GM18502 (cell line): ENCODE data around the gene GINM1.

ENCODE experiments used
- ATAC-seq: cut with Tn5 transposase; IDR thresholded peaks from one replicate; pipeline ENCODE4 v1.9.1; 2021; ENCODE audit warnings: mild to moderate bottlenecking; ENCODE audit not compliant: unreplicated experiment, poor library complexity

The GINM1 gene, protein sequence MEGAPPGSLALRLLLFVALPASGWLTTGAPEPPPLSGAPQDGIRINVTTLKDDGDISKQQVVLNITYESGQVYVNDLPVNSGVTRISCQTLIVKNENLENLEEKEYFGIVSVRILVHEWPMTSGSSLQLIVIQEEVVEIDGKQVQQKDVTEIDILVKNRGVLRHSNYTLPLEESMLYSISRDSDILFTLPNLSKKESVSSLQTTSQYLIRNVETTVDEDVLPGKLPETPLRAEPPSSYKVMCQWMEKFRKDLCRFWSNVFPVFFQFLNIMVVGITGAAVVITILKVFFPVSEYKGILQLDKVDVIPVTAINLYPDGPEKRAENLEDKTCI

GRCh38 chr6:149565527-149566409 lies at the start of gene GINM1:
Gene GINM1 (plus strand): TSS chr6:149566375. CDS start chr6:149566415, 40 bp downstream.
- peak; percentile 81 for ATAC-seq

DNA sequence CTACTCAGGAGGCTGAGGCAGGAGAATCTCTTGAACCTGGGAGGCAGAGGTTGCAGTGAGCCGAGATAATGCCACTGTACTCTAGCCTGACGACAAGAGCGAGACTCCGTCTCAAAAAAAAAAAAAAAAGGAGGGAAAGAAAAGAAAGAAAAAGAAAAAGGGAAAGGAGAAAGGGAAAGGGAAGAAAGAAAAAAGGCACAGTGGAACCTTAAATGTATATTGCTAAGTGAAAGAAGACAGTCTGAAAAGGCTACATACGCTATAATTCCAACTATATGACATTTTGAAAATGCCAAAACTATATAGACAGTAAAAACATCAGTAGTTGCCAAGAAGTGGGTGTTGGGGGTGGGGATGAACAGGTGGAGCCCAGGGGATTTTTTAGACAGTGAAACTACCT lies 36.5 kb upstream of the GINM1 start:
- ATAC-seq: no peak

DNA sequence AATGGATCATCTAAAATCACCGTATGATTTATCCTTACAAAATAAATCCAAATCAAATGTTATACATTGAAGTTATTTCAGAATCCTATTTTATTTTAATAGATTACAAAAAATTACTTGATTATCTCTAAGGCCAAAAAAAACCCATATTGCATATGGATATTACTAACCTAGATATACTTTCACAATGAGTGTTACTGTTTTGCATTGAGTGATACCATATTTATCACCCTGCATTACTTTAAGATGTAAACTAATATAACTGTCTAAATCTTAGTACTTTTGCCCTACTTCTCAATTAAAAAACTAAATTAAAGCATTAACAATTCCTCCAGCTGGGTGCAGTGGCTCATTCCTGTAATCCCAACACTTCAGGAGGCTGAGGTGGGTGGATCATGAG lies 31.4 kb upstream of the GINM1 start:
- no peak for ATAC-seq

- no peak for ATAC-seq
Observed at GRCh38 chr6:149541139-149541538, 25.0 kb upstream of the GINM1 start.

DNA sequence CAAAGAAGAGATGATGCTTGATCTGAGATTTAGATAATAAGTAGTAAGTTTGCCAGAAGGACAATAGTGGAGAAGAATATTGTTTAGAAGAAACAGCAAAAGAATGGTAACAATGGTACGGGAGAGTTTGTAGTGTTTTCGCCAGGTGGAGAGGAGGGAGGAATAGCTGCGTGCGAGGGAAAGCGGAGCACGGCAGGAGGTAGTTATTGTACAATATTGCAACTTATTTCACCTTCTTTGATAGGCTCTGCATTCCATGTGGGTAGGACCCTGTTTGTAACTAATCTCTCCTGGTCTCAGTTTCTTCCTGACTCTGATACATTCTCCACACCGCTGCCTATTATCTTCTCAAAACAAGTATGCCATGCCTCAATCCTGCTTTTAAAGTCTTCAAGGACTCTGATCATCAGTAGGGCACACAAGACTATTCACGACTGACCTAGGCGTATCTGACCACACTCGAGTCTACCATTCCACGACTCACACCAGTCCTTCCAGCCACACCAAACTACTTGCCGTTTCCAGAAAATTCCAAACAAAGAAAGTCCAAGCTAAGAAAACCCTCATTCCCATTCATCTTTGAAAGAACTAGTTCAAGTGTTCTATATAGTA lies 21.4 kb upstream of the GINM1 start:
- ATAC-seq: no peak

- ATAC-seq: peak; percentile 33
Observed at GRCh38 chr6:149545258-149545753, 20.9 kb upstream of the GINM1 start.

- peak; percentile 92 for ATAC-seq
Observed at GRCh38 chr6:149545754-149546471, 20.3 kb upstream of the GINM1 start, which contains the start of gene PPIL4. Gene PPIL4 (minus strand): TSS chr6:149546043. CDS start chr6:149546005, 38 bp downstream.

GRCh38 chr6:149551920-149552319 lies 14.3 kb upstream of the GINM1 start:
- ATAC-seq: no peak

GRCh38 chr6:149558029-149558428 lies 8.1 kb upstream of the GINM1 start:
- ATAC-seq: no peak

DNA sequence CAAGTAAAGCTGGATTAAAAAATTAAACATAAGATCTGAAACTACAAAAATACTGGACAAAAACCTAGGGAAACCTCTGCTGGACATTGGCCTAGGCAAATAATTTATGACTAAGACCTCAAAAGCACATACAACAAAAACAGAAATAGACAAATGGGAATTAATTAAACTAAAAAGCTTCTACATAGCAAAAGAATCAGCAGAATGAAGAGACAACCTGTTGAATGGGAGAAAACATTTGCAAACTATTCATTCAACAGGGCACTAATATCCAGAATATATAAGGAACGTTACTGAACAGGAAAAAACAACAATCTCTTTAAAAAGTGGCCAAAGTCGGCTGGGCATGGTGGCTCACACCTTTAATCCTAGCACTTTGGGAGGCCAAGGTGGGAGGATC lies 6.8 kb upstream of the GINM1 start:
- ATAC-seq: no peak

GRCh38 chr6:149560736-149561135 lies 5.4 kb upstream of the GINM1 start:
- ATAC-seq: no peak

GRCh38 chr6:149563203-149563927 lies 2.8 kb upstream of the GINM1 start:
- no peak for ATAC-seq

DNA sequence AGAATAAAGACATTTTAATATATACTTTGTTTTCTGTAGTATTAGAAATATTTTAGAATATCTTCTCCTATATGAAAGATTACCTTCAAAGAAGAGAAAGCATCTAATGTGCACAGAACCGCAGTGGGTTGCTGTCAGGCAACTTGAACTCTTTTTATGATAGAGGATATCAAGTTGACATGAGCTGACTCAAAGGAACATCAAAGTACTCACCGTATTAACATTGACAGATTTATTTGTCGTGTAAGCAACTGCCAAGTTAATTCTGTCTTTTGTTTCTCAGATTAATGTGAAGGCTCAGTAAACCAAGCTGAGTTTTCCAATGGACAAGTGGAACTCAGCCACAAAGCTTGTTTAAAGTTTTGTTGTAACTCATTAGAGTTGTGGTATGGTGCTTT lies 2.2 kb upstream of the GINM1 start:
- no peak for ATAC-seq

- peak; percentile 24 for ATAC-seq
Observed at GRCh38 chr6:149566410-149567193, 427 bp downstream of the GINM1 start.

GRCh38 chr6:149567194-149567586 lies 1.0 kb downstream of the GINM1 start:
- no peak for ATAC-seq

DNA sequence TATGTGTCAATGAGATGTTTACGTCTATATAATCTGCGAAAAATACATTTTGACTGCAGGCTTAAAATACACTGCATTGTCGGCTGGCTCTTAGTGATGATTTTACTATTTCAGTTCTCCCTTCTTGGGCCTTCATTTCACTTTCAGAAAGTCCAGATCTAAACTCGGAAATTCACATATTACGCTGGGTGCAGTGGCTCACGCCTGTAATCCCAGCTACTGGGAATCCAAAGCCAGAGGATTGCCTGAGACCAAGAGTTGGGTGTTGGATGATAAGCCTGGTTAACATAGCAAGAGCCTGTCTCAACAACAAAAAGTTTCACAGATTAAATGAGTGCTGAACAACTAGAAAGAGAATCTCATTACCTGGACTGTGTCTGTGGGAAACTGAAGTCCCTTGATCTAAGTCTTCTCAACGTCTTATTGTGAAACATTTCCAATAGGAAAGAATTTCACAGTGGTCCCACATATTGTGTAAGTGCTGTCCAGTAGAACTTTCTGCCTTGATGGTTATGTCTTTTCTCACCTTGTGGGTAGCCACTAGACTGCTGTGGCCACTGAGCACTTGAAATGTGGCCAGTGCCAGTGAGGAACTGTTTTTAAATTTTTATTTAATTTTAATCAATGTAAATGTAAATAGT lies 1.9 kb downstream of the GINM1 start:
- no peak for ATAC-seq

- ATAC-seq: no peak
Observed at GRCh38 chr6:149580880-149581279, 14.7 kb downstream of the GINM1 start.

GRCh38 chr6:149581349-149581748 lies 15.2 kb downstream of the GINM1 start:
- ATAC-seq: no peak
